ENCODE data around the gene NEDD4L. TPM values are rescaled to one million over a fixed set of nuclear protein-coding genes. Genes with fewer than 3 reads are reported as not detected.

Gene NEDD4L
- total RNA-seq, 1 donor from 2014 or later, result 55.9 TPM

- no peak for ATAC-seq
- no peak for DNase-seq (ENCODE audit: missing footprints)
- intact Hi-C loops (cut with DNase I), result loop anchor here (10.0 kb wide), 1 partner anchor 312 kb away; no protein-coding TSS in a partner anchor
Measured at GRCh38 chr18:58183226-58183625, 139.2 kb downstream of the NEDD4L start.

GRCh38 chr18:58186258-58186948, 142.4 kb downstream of the NEDD4L start:
- intact Hi-C loops (cut with DNase I), result loop anchor here (10.0 kb wide), 1 partner anchor 308 kb away; no protein-coding TSS in a partner anchor
- no peak for DNase-seq (ENCODE audit: missing footprints)
- ATAC-seq, result no peak

- ATAC-seq (no peak), DNase-seq (ENCODE audit: missing footprints) (no peak)
- intact Hi-C loops (cut with DNase I), result loop anchor here (10.0 kb wide), 1 partner anchor 307 kb away; no protein-coding TSS in a partner anchor
Measured at GRCh38 chr18:58187674-58188073, 143.6 kb downstream of the NEDD4L start.

GRCh38 chr18:58188996-58189395, 145.0 kb downstream of the NEDD4L start:
- ATAC-seq (no peak), DNase-seq (ENCODE audit: missing footprints) (no peak)
- intact Hi-C loops (cut with DNase I), result loop anchor here (10.0 kb wide), 1 partner anchor 306 kb away; no protein-coding TSS in a partner anchor

- intact Hi-C loops (cut with DNase I), result loop anchor here (5.0 kb wide), 1 partner anchor 126 kb away; no protein-coding TSS in a partner anchor
- DNase-seq (ENCODE audit: missing footprints) (no peak), ATAC-seq (no peak)
Measured at GRCh38 chr18:58190842-58191530, 147.0 kb downstream of the NEDD4L start.

GRCh38 chr18:58191626-58192025, 147.6 kb downstream of the NEDD4L start:
- no peak for DNase-seq (ENCODE audit: missing footprints)
- intact Hi-C loops (cut with DNase I), result loop anchor here (5.0 kb wide), 1 partner anchor 126 kb away; no protein-coding TSS in a partner anchor
- no peak for ATAC-seq

GRCh38 chr18:58192519-58192918, 148.5 kb downstream of the NEDD4L start:
- ATAC-seq (peak; percentile 61), DNase-seq (ENCODE audit: missing footprints) (no peak)
- intact Hi-C loops (cut with DNase I), result loop anchor here (5.0 kb wide), 1 partner anchor 125 kb away; no protein-coding TSS in a partner anchor

GRCh38 chr18:58194028-58194427, 150.0 kb downstream of the NEDD4L start:
- peak; percentile 58 for ATAC-seq
- no peak for DNase-seq (ENCODE audit: missing footprints)
- intact Hi-C loops (cut with DNase I), result loop anchor here (5.0 kb wide), 1 partner anchor 123 kb away; no protein-coding TSS in a partner anchor

GRCh38 chr18:58195278-58195765, 151.3 kb downstream of the NEDD4L start:
- ATAC-seq, result no peak
- intact Hi-C loops (cut with DNase I), result no loop called here
- DNase-seq (ENCODE audit: missing footprints), result no peak

GRCh38 chr18:58196164-58196563, 152.1 kb downstream of the NEDD4L start:
- ATAC-seq (no peak), DNase-seq (ENCODE audit: missing footprints) (no peak)
- intact Hi-C loops (cut with DNase I), result no loop called here

- DNase-seq (ENCODE audit: missing footprints), result no peak
- ATAC-seq, result no peak
- intact Hi-C loops (cut with DNase I), result no loop called here
Measured at GRCh38 chr18:58196881-58197872, 153.2 kb downstream of the NEDD4L start.

- intact Hi-C loops (cut with DNase I), result no loop called here
- no peak for DNase-seq (ENCODE audit: missing footprints)
- no peak for ATAC-seq
Measured at GRCh38 chr18:58201268-58201667, 157.2 kb downstream of the NEDD4L start.

GRCh38 chr18:58201733-58202730, 158.0 kb downstream of the NEDD4L start:
- ATAC-seq, result no peak
- no peak for DNase-seq (ENCODE audit: missing footprints)
- intact Hi-C loops (cut with DNase I), result no loop called here

- ATAC-seq (no peak), DNase-seq (ENCODE audit: missing footprints) (no peak)
- intact Hi-C loops (cut with DNase I), result no loop called here
Measured at GRCh38 chr18:58204776-58205442, 160.9 kb downstream of the NEDD4L start.

GRCh38 chr18:58205443-58206160, 161.6 kb downstream of the NEDD4L start:
- ATAC-seq (no peak), DNase-seq (ENCODE audit: missing footprints) (no peak)
- intact Hi-C loops (cut with DNase I), result no loop called here

- intact Hi-C loops (cut with DNase I), result no loop called here
- ATAC-seq (no peak), DNase-seq (ENCODE audit: missing footprints) (no peak)
Measured at GRCh38 chr18:58207520-58208152, 163.6 kb downstream of the NEDD4L start.

Measured in Right ventricle myocardium inferior (tissue), 1 donor.